GM12891 (cell line): ENCODE results near the gene RTN4RL1.

ENCODE experiments used
- PAX5 ChIP-seq: IDR thresholded peaks from 2 replicates; pipeline ENCODE4 v1.6.1; 2011; ENCODE audit warnings: low read length, moderate library complexity, mild to moderate bottlenecking; ENCODE audit not compliant: insufficient read depth, severe bottlenecking
- POLR2A ChIP-seq: IDR thresholded peaks from 2 replicates; pipeline ENCODE4 v1.6.1; 2011; ENCODE audit warnings: low read depth, low read length, control low read depth
- POLR2AphosphoS5 ChIP-seq: IDR thresholded peaks from 2 replicates; pipeline ENCODE4 v1.6.1; 2011; ENCODE audit warnings: low read depth, low read length, control low read depth
- POU2F2 ChIP-seq: IDR thresholded peaks from 2 replicates; pipeline ENCODE4 v1.6.1; 2011; ENCODE audit warnings: low read depth, mild to moderate bottlenecking, control low read depth, low read length, moderate library complexity
- SPI1 ChIP-seq: IDR thresholded peaks from 2 replicates; pipeline ENCODE4 v1.6.1; 2011; ENCODE audit warnings: low read depth, low read length, control low read depth
- TAF1 ChIP-seq: IDR thresholded peaks from 2 replicates; pipeline ENCODE4 v1.6.1; 2011; ENCODE audit warnings: low read depth, low read length, control low read depth

GRCh38 chr17:1979182-1979985 lies 45.8 kb downstream of the RTN4RL1 start:
- TF ChIP-seq POLR2A (no peak), POLR2AphosphoS5 (no peak), TAF1 (no peak), POU2F2 (no peak), PAX5 (no peak), SPI1 (no peak)
